Fibroblast of lung (primary cell): ENCODE results near the gene ST3GAL4. TPM values are rescaled to one million over a fixed set of nuclear protein-coding genes. Genes with fewer than 3 reads are reported as not detected.

Experiments used
- DNase-seq, 2 donors: peaks; one replicate each; pipeline versions ENCODE4 v3.0.0 to v3.0.0-alpha.2; 2010; ENCODE audit warnings: low read depth in 2 of 2
- H2AFZ ChIP-seq: 2 replicates; pipeline ENCODE4 v1.5.1; 2012; ENCODE audit warnings: low read length, control low read depth, inconsistent platforms
- H3K27ac ChIP-seq: 2 replicates; pipeline ENCODE4 v1.5.1; 2011; ENCODE audit warnings: low read length, control low read depth; ENCODE audit not compliant: insufficient read depth
- H3K27me3 ChIP-seq: 2 replicates; pipeline ENCODE4 v1.5.1; 2011; ENCODE audit warnings: mild to moderate bottlenecking, low read length; ENCODE audit not compliant: control insufficient read depth, insufficient read depth
- H3K36me3 ChIP-seq: 2 replicates; pipeline ENCODE4 v1.5.1; 2011; ENCODE audit warnings: low read length; ENCODE audit not compliant: control insufficient read depth, insufficient read depth
- H3K4me1 ChIP-seq: 2 replicates; pipeline ENCODE4 v1.5.1; 2011; ENCODE audit warnings: low read length; ENCODE audit not compliant: control insufficient read depth, insufficient read depth; ENCODE audit errors: extremely low read depth
- H3K4me2 ChIP-seq: 2 replicates; pipeline ENCODE4 v1.5.1; 2011; ENCODE audit warnings: low read length, control low read depth; ENCODE audit not compliant: insufficient read depth; ENCODE audit errors: extremely low read depth
- H3K4me3 ChIP-seq, 4 experiments: fragments of 200-600 bp in 1 of 4; sonication (generic) in 1 of 4; replicated peaks in 1 of 4; 2 replicates each; pipeline ENCODE4 v1.5.1; 2011 to 2016; ENCODE audit warnings: low read length in 4 of 4, low read depth in 3 of 4, mild to moderate bottlenecking in 3 of 4, control low read depth in 2 of 4, inconsistent platforms in 1 of 4, mixed read lengths in 1 of 4; ENCODE audit not compliant: insufficient read depth in 1 of 4; ENCODE audit errors: control extremely low read depth in 1 of 4
- H3K79me2 ChIP-seq: 2 replicates; pipeline ENCODE4 v1.5.1; 2012; ENCODE audit warnings: mild to moderate bottlenecking, low read length, inconsistent platforms; ENCODE audit not compliant: control insufficient read depth, insufficient read depth
- H3K9ac ChIP-seq: 2 replicates; pipeline ENCODE4 v1.5.1; 2011; ENCODE audit warnings: mild to moderate bottlenecking, low read length, control low read depth; ENCODE audit not compliant: insufficient read depth
- H3K9me3 ChIP-seq: 2 replicates; pipeline ENCODE4 v1.5.1; 2012; ENCODE audit warnings: low read depth, low read length; ENCODE audit not compliant: control insufficient read depth, insufficient read depth
- H4K20me1 ChIP-seq: 2 replicates; pipeline ENCODE4 v1.5.1; 2011; ENCODE audit warnings: low read length; ENCODE audit not compliant: control insufficient read depth, insufficient read depth; ENCODE audit errors: extremely low read depth
- EZH2 ChIP-seq: IDR thresholded peaks from 2 replicates; pipeline ENCODE4 v1.5.1; 2012; ENCODE audit warnings: low read length, control low read depth, mild to moderate bottlenecking; ENCODE audit errors: missing control alignments
- polyA plus RNA-seq, 2 donors: library from polyadenylated mRNA; depleted of rRNA in 1 of 2; stranded (reverse) in 1 of 2; unstranded in 1 of 2; fragments of >200 nt; gene quantifications; 2 replicates each; pipeline ENCODE4 v1.2.1, GENCODE V29; 2011 to 2012; ENCODE audit warnings: missing spikeins in 1 of 2
- total RNA-seq: library from RNA; depleted of rRNA; stranded (reverse); fragments of >200 nt; gene quantifications from 2 replicates; pipeline ENCODE4 v1.2.1, GENCODE V29; 2014
- TF ChIP-seq, protein P1 (sequence below), 2 donors: IDR thresholded peaks in 1 of 2; conservative IDR thresholded peaks in 1 of 2; 1 replicate in 1 of 2; 2 replicates in 1 of 2; pipeline ENCODE4 v1.5.1; 2011 to 2012; ENCODE audit warnings: low read length in 2 of 2, control low read depth in 1 of 2, inconsistent platforms in 1 of 2, low read depth in 1 of 2, mild to moderate bottlenecking in 1 of 2

ST3GAL4 gene
- total and polyA plus RNA-seq, 2 donors (not counting 1 experiment from before 2014, with no cell fraction given), result 16.7 to 36.8 TPM

- Histone ChIP-seq H3K79me2 (no peaks in the 10 kb centered on the region), H3K27ac (no peak overlapping the region), H3K9me3 (no peaks in the 10 kb centered on the region), H3K9ac (no peak overlapping the region), H2AFZ (no peak overlapping the region), H4K20me1 (no peaks in the 10 kb centered on the region), H3K27me3 (no peaks in the 10 kb centered on the region), H3K4me2 (no peak overlapping the region), H3K4me3 (no peak overlapping the region), H3K36me3 (peaks cover 5% of the 10 kb centered on the region), H3K4me1 (peaks cover 17% of the 10 kb centered on the region)
- TF ChIP-seq, protein P1, sequence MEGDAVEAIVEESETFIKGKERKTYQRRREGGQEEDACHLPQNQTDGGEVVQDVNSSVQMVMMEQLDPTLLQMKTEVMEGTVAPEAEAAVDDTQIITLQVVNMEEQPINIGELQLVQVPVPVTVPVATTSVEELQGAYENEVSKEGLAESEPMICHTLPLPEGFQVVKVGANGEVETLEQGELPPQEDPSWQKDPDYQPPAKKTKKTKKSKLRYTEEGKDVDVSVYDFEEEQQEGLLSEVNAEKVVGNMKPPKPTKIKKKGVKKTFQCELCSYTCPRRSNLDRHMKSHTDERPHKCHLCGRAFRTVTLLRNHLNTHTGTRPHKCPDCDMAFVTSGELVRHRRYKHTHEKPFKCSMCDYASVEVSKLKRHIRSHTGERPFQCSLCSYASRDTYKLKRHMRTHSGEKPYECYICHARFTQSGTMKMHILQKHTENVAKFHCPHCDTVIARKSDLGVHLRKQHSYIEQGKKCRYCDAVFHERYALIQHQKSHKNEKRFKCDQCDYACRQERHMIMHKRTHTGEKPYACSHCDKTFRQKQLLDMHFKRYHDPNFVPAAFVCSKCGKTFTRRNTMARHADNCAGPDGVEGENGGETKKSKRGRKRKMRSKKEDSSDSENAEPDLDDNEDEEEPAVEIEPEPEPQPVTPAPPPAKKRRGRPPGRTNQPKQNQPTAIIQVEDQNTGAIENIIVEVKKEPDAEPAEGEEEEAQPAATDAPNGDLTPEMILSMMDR (conservative IDR thresholded peaks at IDR 0.05 in 1 of 2, IDR thresholded peaks at IDR 0.05 in 1 of 2; ENCODE audit: low read depth in 1 of 2, low read length in 2 of 2), result no peak
- no peak for TF ChIP-seq EZH2
- no peak for DNase-seq
Observed at GRCh38 chr11:126337126-126337473, 18.4 kb upstream of the ST3GAL4 start.

DNA sequence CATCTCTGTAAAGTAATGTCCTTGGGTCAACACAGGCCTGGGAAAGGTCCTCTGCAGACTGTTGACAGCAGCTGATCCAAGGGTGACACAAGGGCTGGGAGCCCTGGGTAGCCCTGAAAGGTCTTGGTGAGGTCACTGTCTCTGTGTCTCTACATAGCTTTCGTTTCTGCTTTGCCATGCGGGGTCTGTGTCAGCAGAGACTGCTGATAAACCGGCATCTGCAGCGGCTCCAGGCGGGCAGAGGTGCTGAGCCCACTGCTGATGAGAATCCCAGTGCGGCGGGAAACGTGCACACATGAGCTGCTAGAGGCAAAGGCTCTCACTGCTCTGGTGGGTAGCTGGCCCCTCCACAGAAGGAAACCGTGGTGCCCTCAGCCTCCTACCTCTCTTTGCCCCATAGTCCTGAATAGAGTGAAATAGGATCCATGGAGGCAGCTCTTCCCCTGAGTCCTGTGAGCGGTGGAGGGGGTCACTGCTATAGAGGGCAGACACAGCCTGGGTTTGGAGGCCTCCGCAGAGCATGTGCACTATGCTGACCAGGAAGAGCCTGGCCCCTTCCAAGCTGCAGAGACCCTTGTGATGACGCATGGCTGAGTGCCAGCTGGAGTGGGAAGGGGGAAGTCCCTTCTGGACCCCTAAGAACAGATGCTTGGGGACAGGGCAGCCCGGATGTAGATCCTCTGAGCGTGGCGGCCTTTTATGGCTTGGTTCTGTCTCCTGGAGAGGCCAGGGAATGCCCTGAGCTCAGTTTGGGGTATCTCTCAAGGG lies 17.8 kb upstream of the ST3GAL4 start:
- Histone ChIP-seq H3K27ac (no peak overlapping the region), H4K20me1 (no peaks in the 10 kb centered on the region), H3K9me3 (no peaks in the 10 kb centered on the region), H2AFZ (no peak overlapping the region), H3K36me3 (peaks cover 5% of the 10 kb centered on the region), H3K9ac (no peak overlapping the region), H3K4me3 (no peak overlapping the region), H3K4me1 (peaks cover 14% of the 10 kb centered on the region), H3K4me2 (no peak overlapping the region), H3K79me2 (no peaks in the 10 kb centered on the region), H3K27me3 (no peaks in the 10 kb centered on the region)
- DNase-seq, result no peak
- TF ChIP-seq, protein P1 (conservative IDR thresholded peaks at IDR 0.05 in 1 of 2, IDR thresholded peaks at IDR 0.05 in 1 of 2; ENCODE audit: low read depth in 1 of 2, low read length in 2 of 2), result no peak
- no peak for TF ChIP-seq EZH2

- Histone ChIP-seq H3K4me3 (no peak overlapping the region), H2AFZ (no peak overlapping the region), H4K20me1 (no peaks in the 10 kb centered on the region), H3K79me2 (no peaks in the 10 kb centered on the region), H3K36me3 (peaks cover 8% of the 10 kb centered on the region), H3K9ac (no peak overlapping the region), H3K9me3 (no peaks in the 10 kb centered on the region), H3K27me3 (no peaks in the 10 kb centered on the region), H3K4me2 (no peak overlapping the region), H3K4me1 (peaks cover 14% of the 10 kb centered on the region), H3K27ac (no peak overlapping the region)
- DNase-seq, result no peak
- TF ChIP-seq, protein P1 (conservative IDR thresholded peaks at IDR 0.05 in 1 of 2, IDR thresholded peaks at IDR 0.05 in 1 of 2; ENCODE audit: low read depth in 1 of 2, low read length in 2 of 2), result no peak
- TF ChIP-seq EZH2, result no peak
Observed at GRCh38 chr11:126338346-126339055, 17.0 kb upstream of the ST3GAL4 start.
